GM19395 (cell line): ENCODE data around the gene PCDH9.
"Not testable (repeated sequence)": the region's sequence is repeated elsewhere in the genome, so short reads cannot be mapped to it uniquely, and the experiment has no call there.

ENCODE experiments used
- ATAC-seq: cut with Tn5 transposase; IDR thresholded peaks from one replicate; pipeline ENCODE4 v1.9.1; 2021; ENCODE audit warnings: mild to moderate bottlenecking, moderate library complexity; ENCODE audit not compliant: unreplicated experiment

The PCDH9 gene

DNA sequence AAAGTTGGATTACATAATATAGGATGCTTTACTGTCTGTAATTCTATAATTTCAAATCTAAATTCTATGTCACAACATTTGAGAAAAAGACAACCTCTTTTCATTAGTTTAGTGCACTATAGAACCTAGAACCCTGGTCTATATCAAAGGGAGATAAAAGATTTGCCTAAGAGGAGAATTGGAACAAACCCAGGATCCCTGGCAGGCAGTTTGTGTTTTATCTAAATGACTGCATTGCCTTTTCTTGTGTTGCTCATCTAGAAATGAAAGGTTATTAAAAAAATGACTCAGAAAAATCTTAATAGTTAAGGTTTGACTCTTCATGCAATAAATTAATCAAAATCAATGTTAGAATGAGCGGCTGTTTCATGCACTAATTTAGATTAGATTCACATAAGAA, 96.7 kb downstream of the PCDH9 start:
- no peak for ATAC-seq

DNA sequence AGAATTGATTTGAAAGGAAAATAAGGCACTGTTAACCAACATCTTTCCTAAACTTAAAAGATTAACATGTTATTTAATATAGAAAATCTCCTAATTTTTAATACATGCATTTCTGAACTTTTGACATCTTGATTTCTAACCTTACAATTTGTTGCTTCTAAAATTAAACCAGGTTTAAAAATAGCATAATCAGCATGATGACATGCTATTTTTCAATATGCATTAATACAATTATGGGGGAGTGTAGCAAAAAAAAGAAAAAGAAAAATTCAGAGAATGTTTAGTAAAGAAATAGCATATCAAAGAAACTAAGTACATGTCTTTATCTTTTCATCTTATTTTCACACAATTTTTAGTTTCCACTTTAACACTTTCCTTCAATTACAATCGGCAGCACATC, 98.7 kb downstream of the PCDH9 start:
- ATAC-seq: no peak

DNA sequence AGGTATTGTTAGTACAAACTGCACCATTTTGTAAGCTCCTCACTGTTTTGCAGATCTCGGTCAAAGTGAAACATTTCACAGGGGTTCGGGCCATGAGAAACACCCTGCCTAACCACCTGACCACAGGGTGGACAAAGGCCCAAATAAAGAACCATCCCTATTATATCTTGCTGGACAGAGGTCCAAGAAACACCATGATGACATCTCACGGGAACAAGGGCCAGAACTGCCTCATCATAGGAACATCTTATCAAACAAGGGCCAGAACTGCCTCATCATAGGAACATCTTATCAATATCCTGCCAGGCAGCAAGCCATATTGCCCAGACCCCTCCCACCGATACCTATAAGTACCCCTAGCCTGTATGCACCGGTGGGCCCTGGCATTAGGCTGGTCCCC, 99.7 kb downstream of the PCDH9 start:
- ATAC-seq: no peak

GRCh38 chr13:67128136-67128535, 102.0 kb downstream of the PCDH9 start:
- ATAC-seq: no peak

GRCh38 chr13:67125681-67126080, 104.5 kb downstream of the PCDH9 start:
- no peak for ATAC-seq

GRCh38 chr13:67123165-67123564, 107.0 kb downstream of the PCDH9 start:
- no peak for ATAC-seq

DNA sequence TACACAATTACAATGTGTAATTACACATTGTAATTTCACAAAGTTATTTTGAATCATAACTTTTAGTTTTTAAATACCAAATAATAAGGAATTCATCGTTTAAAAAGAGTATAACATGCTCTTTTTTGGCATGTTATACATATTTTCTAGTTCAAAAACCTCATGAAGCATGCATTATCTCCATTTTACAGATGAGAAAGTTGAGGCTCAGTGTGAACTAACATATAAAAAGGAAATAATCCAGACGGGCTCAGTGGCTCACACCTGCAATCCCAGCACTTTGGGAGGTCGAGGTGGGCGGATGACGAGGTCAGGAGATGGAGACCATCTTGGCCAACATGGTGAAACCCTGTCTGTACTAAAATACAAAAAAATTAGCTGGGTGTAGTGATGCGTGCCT, 107.9 kb downstream of the PCDH9 start:
- ATAC-seq: no peak

- ATAC-seq: no peak
These were observed 109.1 kb downstream of the PCDH9 start for GRCh38 chr13:67120872-67121531.

- no peak for ATAC-seq
These were observed 110.6 kb downstream of the PCDH9 start for GRCh38 chr13:67119481-67119894.

DNA sequence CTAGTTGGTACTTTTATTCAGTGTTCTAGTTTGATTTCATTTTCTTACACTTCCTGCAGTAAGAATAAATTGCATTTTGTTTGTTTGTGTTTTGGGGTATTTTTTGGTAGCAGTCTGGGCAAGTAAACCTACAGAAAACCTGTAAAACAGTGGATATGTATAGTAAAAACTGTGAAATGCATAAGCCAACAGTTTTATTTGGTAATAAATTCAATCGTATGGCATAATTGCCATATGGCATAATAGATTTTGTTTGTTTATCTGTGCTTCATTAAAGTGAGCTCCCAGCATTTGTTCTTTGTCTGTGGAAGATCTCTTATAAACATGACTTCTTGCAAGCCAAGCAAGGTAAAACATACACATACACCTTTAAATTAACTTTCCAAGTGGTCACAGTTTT, 111.9 kb downstream of the PCDH9 start:
- ATAC-seq: no peak

GRCh38 chr13:67117010-67117550, 113.1 kb downstream of the PCDH9 start:
- ATAC-seq: no peak

DNA sequence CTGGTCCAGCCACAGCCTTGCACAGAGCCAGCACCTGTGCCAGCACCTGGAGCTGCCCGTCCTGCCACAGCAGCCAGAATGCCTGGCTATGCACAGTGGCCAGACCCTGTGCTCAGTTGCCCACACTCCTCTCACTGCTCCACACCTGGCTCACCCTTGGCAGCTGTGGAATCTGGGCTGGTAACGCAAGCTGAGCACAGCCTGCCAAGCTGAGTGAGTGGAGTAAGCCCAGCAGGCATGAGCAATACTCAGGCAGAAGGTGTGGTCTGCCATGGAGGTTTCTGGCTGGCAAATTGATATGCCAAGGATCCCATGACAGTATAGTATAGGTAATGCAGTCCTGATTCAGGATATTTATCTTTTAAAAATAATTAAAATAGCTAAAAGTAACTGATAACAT, 122.2 kb downstream of the PCDH9 start:
- ATAC-seq: no peak

DNA sequence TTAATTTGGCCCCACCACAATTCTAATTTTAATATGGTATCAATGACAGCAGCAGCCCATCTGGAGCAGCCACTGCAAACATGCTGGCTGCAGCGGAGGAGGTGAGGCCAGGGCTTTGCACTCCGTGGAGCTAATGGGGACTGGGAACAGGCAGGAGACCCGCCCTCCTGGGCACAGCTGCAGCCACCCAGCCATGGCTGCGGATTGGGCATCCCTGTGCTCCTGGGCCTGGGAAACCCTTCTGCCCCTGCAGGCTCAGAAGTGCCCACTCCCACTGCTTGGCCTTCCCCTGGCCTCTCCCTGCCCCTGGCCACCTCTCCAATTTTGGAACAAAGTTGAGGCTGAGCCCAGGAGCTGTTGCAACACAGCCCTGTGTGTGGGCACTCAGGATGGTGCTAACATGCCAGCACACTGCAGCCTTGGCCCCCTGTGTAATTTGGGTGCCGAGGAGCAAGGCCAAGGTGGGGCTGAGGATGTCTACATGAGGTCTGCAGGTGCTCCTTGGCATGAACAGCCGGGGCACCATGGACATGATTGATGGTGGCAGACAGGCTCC, 123.6 kb downstream of the PCDH9 start:
- ATAC-seq: no peak

DNA sequence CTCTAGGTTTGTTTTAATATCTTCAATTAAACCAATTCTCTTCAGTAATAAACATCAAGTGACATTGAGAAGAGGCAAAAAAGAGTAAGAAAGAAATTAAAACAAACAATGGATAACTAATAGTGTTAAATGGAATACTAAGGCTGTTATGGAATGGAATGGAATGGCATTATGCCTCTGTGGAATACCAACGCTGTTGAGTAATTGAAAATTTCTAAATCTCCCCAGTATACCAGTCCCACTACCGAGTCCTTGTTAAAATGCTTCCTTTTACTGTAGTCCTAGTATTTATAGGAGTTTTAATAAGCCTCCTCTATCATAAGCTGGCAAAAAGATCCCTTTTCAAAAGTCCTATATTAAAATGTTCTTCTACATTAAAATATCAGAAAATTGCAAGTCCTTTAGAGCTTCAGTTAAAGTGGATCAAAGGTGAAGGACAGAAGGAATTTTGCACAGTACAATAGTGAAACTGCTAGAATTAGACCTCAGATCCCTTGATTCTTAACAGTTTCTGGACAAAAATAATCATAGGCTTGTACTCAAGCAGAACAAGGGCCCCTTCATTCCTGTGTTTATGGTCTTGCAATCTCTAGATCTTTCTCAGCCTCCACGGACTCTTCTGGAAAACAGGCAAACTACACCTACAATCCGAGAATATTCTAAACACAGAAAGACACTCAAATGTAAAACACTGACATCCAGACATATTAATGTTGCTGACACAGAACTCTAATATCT, 128.2 kb downstream of the PCDH9 start:
- ATAC-seq: no peak

DNA sequence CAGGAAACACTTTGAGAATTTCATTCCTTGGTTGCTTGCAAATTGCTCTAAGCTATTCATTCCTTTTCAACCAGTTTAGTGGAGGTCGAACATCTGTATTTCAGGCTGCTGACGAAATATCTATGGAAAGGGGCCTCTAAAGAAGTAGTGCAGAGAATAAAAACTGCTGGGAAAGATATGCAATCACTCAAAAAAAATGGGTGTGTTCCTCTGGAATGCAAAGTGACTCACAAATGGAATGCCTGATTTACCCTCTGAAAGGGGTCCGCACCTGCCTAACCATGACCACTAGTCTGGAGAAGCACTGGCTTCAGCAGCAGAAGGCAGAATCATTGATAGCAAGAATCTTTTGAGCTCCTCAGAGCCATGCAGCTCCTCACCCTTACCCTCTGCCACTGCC, 129.4 kb downstream of the PCDH9 start:
- ATAC-seq: no peak

DNA sequence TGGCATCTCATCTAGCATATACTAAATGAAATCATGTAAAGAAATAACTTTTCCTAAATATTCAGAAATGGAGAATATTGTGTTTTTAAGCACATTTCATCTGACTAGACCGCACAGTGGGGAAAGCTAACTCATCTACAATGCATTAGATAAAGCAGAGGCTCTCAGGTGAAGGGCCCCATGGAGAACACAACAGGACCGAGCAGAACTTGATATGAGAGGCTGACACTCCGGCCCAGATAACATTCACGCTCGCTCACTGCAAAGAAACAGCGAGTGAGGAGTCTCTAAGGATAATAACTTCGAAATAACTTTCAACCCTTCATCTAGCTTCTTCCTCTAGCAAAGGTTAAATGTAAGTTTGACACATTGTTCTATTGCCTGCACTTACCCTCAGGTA, 130.6 kb downstream of the PCDH9 start:
- ATAC-seq: no peak

DNA sequence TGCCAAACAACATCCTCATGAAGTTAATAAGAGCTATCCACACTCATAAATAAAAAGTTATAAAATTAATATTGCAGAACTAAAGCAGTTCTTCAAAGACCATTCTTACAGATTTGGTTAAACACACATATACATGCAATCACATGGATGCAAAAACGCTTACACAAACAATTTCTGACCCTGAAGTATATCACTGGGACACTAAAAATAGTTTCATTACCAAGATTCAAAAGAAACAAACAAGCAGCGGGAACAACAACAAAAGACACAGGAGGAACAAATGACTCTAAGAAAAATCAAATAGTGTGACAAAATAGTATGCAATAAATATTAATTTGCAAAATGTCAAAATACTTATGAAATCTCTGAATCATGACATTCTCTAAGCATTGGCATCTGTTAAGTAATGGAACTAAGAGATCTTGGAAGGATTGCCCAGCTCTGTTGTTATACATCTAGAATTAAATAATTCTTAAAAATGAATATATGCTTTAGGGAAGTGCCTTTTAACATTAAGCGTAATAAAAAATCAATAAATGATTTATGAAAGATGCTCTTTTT, 132.2 kb downstream of the PCDH9 start:
- ATAC-seq: no peak

- ATAC-seq: not testable (repeated sequence)
These were observed 133.2 kb downstream of the PCDH9 start for GRCh38 chr13:67096893-67097292.

DNA sequence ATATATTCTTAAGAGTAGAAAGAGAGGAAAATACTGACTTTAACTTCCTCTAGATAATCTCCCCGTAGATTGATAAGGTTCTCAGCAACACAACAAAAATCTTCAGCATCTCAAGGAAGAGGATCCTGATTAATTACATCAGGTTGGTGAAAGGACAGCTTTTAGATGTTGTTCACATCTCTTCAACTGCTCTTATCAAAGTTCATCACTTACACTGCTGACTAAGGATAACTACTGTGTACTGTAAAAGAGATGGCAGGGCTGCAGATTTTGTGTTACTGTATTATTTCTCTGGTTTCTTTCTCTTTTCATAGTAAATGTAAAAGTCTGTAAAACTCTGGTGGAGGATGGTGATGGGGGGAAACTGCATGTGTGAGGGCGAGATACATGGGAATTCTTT, 133.7 kb downstream of the PCDH9 start:
- ATAC-seq: no peak

- no peak for ATAC-seq
These were observed 134.5 kb downstream of the PCDH9 start for GRCh38 chr13:67095621-67096020.

DNA sequence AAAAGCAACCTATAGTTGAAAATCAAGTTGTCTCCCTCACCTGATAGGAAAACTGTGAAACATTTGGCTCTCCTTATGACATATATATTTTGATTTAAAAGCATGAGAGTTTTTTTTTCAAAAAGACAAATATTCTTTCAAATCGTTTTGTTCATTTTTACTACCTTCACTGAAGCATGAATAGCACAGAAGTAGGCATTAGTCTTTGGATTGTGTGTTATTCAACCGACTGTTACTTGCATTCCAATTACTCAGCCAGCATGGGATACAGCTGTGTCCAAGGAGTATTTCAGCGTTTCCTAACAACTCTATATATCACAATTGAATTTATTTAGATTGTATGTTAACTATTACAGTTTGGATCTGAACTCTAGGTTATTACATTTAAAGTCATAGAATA, 135.2 kb downstream of the PCDH9 start:
- no peak for ATAC-seq

DNA sequence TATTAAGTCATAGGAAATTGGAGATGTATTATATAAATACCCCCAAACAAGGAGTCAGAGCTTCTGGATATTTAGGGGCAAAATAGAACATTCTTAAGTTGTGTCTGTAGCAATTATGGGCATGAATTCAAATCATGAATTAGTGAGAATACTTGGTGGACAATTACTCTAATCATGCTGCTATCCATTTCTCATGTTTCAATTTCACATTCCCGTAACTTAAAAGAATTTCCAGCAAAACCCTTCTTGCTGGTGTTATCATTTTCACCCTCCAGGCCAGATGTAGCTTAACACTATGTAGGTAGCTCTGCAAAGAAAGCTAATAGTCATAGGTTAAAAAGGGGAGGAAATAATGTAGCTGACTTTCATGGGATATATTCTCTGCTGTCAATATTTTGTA, 136.1 kb downstream of the PCDH9 start:
- ATAC-seq: no peak
